GM13977 (cell line): ENCODE measurements around the gene GIT2.

Source experiments
- DNase-seq: peaks from one replicate; pipeline ENCODE4 v3.0.0; 2012; ENCODE audit warnings: low spot score
- in situ Hi-C: fragments of 300-500 bp; cut with MboI; formaldehyde crosslinking; loops from one replicate; pipeline ENCODE4 v1.12.0; 2022; ENCODE audit warnings: low sequenced_read_pairs, low pct_unique_long_range_greater_than_20kb, mixed read lengths, inconsistent platforms; ENCODE audit not compliant: unreplicated experiment
- TF ChIP-seq, protein P1 (sequence below): IDR thresholded peaks from 2 replicates; pipeline ENCODE4 v1.5.1; 2012; ENCODE audit warnings: mild to moderate bottlenecking, control low read depth; ENCODE audit not compliant: insufficient read depth; ENCODE audit errors: extremely low read depth, missing control alignments

The GIT2 gene

GRCh38 chr12:109961201-109961600 is 35.0 kb downstream of the GIT2 start:
- in situ Hi-C loops = no loop called here
- no peak for DNase-seq
- TF ChIP-seq, protein P1, sequence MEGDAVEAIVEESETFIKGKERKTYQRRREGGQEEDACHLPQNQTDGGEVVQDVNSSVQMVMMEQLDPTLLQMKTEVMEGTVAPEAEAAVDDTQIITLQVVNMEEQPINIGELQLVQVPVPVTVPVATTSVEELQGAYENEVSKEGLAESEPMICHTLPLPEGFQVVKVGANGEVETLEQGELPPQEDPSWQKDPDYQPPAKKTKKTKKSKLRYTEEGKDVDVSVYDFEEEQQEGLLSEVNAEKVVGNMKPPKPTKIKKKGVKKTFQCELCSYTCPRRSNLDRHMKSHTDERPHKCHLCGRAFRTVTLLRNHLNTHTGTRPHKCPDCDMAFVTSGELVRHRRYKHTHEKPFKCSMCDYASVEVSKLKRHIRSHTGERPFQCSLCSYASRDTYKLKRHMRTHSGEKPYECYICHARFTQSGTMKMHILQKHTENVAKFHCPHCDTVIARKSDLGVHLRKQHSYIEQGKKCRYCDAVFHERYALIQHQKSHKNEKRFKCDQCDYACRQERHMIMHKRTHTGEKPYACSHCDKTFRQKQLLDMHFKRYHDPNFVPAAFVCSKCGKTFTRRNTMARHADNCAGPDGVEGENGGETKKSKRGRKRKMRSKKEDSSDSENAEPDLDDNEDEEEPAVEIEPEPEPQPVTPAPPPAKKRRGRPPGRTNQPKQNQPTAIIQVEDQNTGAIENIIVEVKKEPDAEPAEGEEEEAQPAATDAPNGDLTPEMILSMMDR = no peak

DNA sequence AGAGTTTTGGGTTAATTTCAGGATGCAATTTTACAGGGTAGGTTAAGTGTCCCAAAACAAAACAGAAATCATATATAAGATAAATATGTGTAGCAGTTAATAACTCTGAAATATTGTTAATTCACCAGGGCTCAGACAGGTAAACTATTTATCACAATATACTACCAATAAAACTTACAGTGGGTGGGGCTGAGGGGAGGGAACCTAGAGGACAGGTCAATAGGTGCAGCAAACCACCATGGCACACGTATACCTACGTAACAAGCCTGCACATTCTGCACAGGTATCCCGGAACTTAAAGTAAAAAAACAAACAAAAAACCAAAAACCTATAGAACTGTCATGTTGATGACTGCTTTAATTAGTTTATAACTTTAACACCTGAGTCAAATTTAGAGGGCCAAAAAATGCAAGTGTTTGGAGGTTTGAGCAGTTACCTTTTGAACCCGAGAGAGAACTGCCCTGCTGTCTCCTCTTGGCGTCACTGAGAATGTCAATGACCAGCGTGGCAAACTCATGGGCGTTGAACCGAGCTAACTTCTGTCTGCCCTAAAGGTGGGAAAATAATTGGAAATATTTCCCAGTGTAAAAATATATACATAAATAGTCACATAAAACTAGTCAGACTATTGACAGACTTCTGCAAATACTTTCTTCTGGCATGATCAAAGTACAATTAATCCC is 36.6 kb downstream of the GIT2 start:
- DNase-seq = no peak
- TF ChIP-seq, protein P1 = no peak
- in situ Hi-C loops = no loop called here

DNA sequence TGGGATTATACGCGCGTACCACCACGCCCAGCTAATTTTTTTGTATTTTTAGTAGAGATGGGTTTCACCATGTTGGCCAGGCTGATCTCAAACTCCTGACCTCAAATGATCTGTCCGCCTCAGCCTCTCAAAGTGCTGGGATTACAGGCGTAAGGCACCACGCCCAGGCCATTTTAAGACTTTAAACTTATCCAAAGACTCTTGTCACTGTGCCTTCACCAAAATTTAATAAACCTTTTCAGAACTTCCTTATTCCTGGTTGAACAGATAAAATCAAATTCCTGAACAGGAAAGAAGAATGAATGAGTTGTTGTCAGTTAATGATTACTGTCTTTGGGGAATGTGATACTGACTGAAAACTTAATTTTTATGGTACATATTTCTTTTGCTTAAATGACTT is 37.8 kb downstream of the GIT2 start:
- in situ Hi-C loops = no loop called here
- no peak for DNase-seq

DNA sequence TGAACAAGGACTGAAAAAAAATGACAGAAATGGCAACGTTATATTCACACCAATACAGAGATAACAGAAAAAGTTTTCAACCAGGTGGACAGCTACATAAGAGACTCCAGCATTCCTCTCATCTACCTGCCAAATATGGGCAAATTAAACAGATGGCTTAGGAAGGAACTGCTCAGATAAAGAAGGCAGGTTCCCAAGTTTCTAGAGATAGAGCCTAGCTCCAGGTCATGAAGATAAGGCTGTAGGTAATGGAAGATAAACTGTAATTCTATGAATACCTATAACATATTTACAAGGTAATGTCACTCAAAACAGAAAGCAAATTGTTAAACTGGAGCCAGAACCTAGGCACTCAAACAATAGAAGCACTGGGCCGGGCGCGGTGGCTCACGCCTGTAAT is 42.5 kb downstream of the GIT2 start:
- TF ChIP-seq, protein P1 = no peak
- no peak for DNase-seq
- in situ Hi-C loops = no loop called here

More for the DNA sequence above, 37.8 kb downstream of the GIT2 start:
- TF ChIP-seq, protein P1 = no peak

GRCh38 chr12:109952873-109953272 is 43.3 kb downstream of the GIT2 start:
- in situ Hi-C loops = no loop called here
- no peak for DNase-seq
- TF ChIP-seq, protein P1 = no peak

DNA sequence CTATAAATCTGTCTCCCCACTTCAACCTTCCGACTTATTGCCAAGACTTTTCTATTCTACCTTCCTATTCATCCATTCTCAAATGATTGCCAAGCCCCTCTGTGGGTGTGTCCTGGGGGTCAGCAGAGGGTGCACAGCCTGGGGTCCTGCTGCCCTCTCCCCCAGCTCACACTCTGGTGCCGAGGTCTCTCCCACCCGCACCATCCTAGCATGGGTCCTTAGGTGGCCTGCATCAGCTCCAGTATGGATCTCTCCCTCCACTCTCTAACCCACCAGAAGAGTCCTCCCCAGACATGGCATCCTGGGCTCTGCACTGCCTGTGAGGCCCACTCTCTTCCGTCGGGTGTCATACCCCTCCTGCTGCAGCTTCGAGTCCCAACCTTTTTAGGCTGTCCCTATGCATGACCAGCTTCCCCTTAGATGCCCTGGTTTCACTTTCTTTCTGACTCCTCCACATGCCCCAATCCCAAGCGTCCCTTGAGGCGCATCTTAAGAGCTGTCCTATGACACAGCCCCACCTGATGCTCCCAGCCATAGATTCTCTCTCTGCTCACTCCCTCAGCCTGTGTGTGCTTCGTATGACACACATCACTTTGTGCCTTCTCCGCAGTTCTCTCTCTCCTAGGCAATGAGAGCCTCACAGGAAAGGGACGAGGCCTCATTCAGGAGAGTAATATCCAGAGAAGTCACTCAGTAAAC is 43.9 kb downstream of the GIT2 start:
- in situ Hi-C loops = no loop called here
- TF ChIP-seq, protein P1 = no peak
- peak; percentile 38 for DNase-seq
